GM12892 (cell line): ENCODE results near the gene AEBP1.

Experiments
- POLR2A ChIP-seq: IDR thresholded peaks from 2 replicates; pipeline ENCODE4 v1.6.1; 2011; ENCODE audit warnings: low read depth, low read length, control low read depth
- POLR2AphosphoS5 ChIP-seq: IDR thresholded peaks from 2 replicates; pipeline ENCODE4 v1.6.1; 2011; ENCODE audit warnings: low read depth, low read length, control low read depth
- TAF1 ChIP-seq: IDR thresholded peaks from 2 replicates; pipeline ENCODE4 v1.6.1; 2011; ENCODE audit warnings: low read depth, mild to moderate bottlenecking, control low read depth, low read length, borderline replicate concordance

DNA sequence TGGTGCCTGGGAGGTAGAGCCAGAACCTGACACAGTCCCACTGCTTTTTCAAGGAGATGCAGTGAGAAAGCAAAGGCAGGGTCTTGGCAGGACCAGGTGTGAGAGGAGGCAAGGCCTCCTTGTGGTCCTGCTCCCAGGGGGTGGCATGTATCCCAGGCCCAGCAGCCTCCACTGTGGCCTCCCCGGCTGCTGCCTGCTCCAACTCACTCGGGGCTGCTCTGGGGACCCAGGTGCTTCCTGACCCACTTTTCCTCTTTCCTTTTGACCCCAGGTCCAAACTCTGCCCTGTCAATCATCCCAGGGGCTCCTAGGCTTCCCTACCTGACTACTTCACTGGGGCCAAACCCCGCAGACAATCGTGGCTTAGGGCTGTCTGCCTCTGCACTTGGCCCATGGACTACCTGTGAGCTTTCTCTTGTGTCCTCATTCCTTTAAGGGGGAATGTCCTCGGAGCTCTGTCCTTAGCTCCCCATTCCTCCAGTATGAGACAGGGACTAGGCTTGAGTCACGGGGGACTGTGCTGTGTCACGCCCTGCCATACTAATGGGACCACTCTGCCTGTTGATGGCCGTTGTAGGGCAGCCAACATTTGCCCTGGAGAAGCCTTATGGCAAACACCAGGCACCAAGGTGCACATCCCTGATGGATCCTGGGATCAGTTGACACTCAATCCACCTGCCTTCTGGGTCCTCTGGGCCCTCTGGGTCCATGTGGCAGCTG, 1.1 kb upstream of the AEBP1 start:
- no peak for TF ChIP-seq POLR2A
- TF ChIP-seq TAF1 = no peak
- no peak for TF ChIP-seq POLR2AphosphoS5
